ENCODE results near the gene ZNF837.

ZNF837 gene

GRCh38 chr19:58400316-58400915, 19.6 kb upstream of the ZNF837 start:
- DNase-seq (peak; percentile 2), ATAC-seq (no peak)
- H3K9me3 Mint-ChIP-seq, result no peaks in the 10 kb centered on the region
- no peak overlapping the region for H3K27ac Mint-ChIP-seq
- H3K4me1 Mint-ChIP-seq, result peaks cover 23% of the 10 kb centered on the region
- peaks cover 11% of the 10 kb centered on the region for H3K27me3 Mint-ChIP-seq
- H3K4me3 Mint-ChIP-seq, result no peak overlapping the region
- peaks cover 5% of the 10 kb centered on the region for H3K36me3 Mint-ChIP-seq (ENCODE audit: low read depth)

- DNase-seq, result no peak
- H3K4me3 Mint-ChIP-seq, result no peak overlapping the region
- peaks cover 11% of the 10 kb centered on the region for H3K27me3 Mint-ChIP-seq
- H3K4me1 Mint-ChIP-seq, result peaks cover 27% of the 10 kb centered on the region
- no peak for ATAC-seq
- H3K9me3 Mint-ChIP-seq, result no peaks in the 10 kb centered on the region
- peaks cover 8% of the 10 kb centered on the region for H3K36me3 Mint-ChIP-seq (ENCODE audit: low read depth)
- H3K27ac Mint-ChIP-seq, result no peak overlapping the region
Observed at GRCh38 chr19:58399903-58400302, 19.1 kb upstream of the ZNF837 start.

GRCh38 chr19:58398545-58398944, 17.7 kb upstream of the ZNF837 start:
- Mint-ChIP-seq H3K27ac (no peak overlapping the region), H3K4me3 (no peak overlapping the region), H3K27me3 (peaks cover 11% of the 10 kb centered on the region), H3K36me3 (ENCODE audit: low read depth) (peaks cover 22% of the 10 kb centered on the region), H3K9me3 (no peaks in the 10 kb centered on the region), H3K4me1 (peaks cover 31% of the 10 kb centered on the region)
- ATAC-seq (no peak), DNase-seq (no peak)

- Mint-ChIP-seq H3K27ac (no peak overlapping the region), H3K27me3 (peaks cover 11% of the 10 kb centered on the region), H3K4me1 (peaks cover 30% of the 10 kb centered on the region), H3K4me3 (no peak overlapping the region), H3K36me3 (ENCODE audit: low read depth) (peaks cover 27% of the 10 kb centered on the region), H3K9me3 (no peaks in the 10 kb centered on the region)
- DNase-seq (no peak), ATAC-seq (no peak)
Observed at GRCh38 chr19:58398087-58398486, 17.3 kb upstream of the ZNF837 start.

- Mint-ChIP-seq H3K36me3 (ENCODE audit: low read depth) (peaks cover 32% of the 10 kb centered on the region), H3K4me1 (peaks cover 28% of the 10 kb centered on the region), H3K27me3 (peaks cover 11% of the 10 kb centered on the region), H3K27ac (no peak overlapping the region), H3K4me3 (no peak overlapping the region), H3K9me3 (no peaks in the 10 kb centered on the region)
- ATAC-seq, result no peak
- DNase-seq, result no peak
Observed at GRCh38 chr19:58397533-58398037, 16.8 kb upstream of the ZNF837 start.

GRCh38 chr19:58396691-58397532, 16.1 kb upstream of the ZNF837 start:
- Mint-ChIP-seq H3K27me3 (peaks cover 11% of the 10 kb centered on the region), H3K9me3 (no peaks in the 10 kb centered on the region), H3K4me1 (peaks cover 31% of the 10 kb centered on the region), H3K36me3 (ENCODE audit: low read depth) (peaks cover 37% of the 10 kb centered on the region), H3K4me3 (no peak overlapping the region), H3K27ac (no peak overlapping the region)
- ATAC-seq (no peak), DNase-seq (no peak)

- peaks cover 29% of the 10 kb centered on the region for H3K4me1 Mint-ChIP-seq
- ATAC-seq (peak; percentile 1), DNase-seq (no peak)
- H3K9me3 Mint-ChIP-seq, result no peaks in the 10 kb centered on the region
- peaks cover 41% of the 10 kb centered on the region for H3K36me3 Mint-ChIP-seq (ENCODE audit: low read depth)
- peaks cover 9% of the 10 kb centered on the region for H3K27me3 Mint-ChIP-seq
- H3K4me3 Mint-ChIP-seq, result no peak overlapping the region
- H3K27ac Mint-ChIP-seq, result no peak overlapping the region
Observed at GRCh38 chr19:58395979-58396627, 15.3 kb upstream of the ZNF837 start.

GRCh38 chr19:58395220-58395978, 14.6 kb upstream of the ZNF837 start, which contains the start of gene RNF225:
Gene RNF225 (plus strand): TSS chr19:58395656. CDS start chr19:58396090, 434 bp downstream.
- Mint-ChIP-seq H3K36me3 (ENCODE audit: low read depth) (peaks cover 48% of the 10 kb centered on the region), H3K27ac (peak within 1 kb of the TSS; percentile 39), H3K4me1 (peaks cover 31% of the 10 kb centered on the region), H3K4me3 (no peak within 1 kb of the TSS), H3K9me3 (no peaks in the 10 kb centered on the region), H3K27me3 (peaks cover 9% of the 10 kb centered on the region)
- ATAC-seq (peak; percentile 44), DNase-seq (no peak)

- H3K36me3 Mint-ChIP-seq (ENCODE audit: low read depth), result peaks cover 50% of the 10 kb centered on the region
- no peak overlapping the region for H3K4me3 Mint-ChIP-seq
- no peak for ATAC-seq
- no peak for DNase-seq
- peaks cover 9% of the 10 kb centered on the region for H3K27me3 Mint-ChIP-seq
- no peaks in the 10 kb centered on the region for H3K9me3 Mint-ChIP-seq
- peaks cover 34% of the 10 kb centered on the region for H3K4me1 Mint-ChIP-seq
- peak overlapping the region; percentile 39 for H3K27ac Mint-ChIP-seq
Observed at GRCh38 chr19:58394821-58395219, 14.0 kb upstream of the ZNF837 start.

- Mint-ChIP-seq H3K4me1 (peaks cover 41% of the 10 kb centered on the region), H3K27ac (no peak overlapping the region), H3K36me3 (ENCODE audit: low read depth) (peaks cover 58% of the 10 kb centered on the region), H3K27me3 (peaks cover 9% of the 10 kb centered on the region), H3K9me3 (no peaks in the 10 kb centered on the region), H3K4me3 (no peak overlapping the region)
- no peak for DNase-seq
- no peak for ATAC-seq
Observed at GRCh38 chr19:58393725-58394033, 12.8 kb upstream of the ZNF837 start.

- Mint-ChIP-seq H3K4me1 (peaks cover 47% of the 10 kb centered on the region), H3K27me3 (peaks cover 9% of the 10 kb centered on the region), H3K36me3 (ENCODE audit: low read depth) (peaks cover 63% of the 10 kb centered on the region), H3K9me3 (no peaks in the 10 kb centered on the region), H3K4me3 (no peak overlapping the region), H3K27ac (no peak overlapping the region)
- ATAC-seq (no peak), DNase-seq (no peak)
Observed at GRCh38 chr19:58392945-58393724, 12.3 kb upstream of the ZNF837 start.

GRCh38 chr19:58388175-58388526, 7.3 kb upstream of the ZNF837 start:
- ATAC-seq (no peak), DNase-seq (no peak)
- H3K27ac Mint-ChIP-seq, result peak overlapping the region; percentile 99
- peak overlapping the region; percentile 98 for H3K4me3 Mint-ChIP-seq
- peaks cover 54% of the 10 kb centered on the region for H3K36me3 Mint-ChIP-seq (ENCODE audit: low read depth)
- H3K27me3 Mint-ChIP-seq, result no peaks in the 10 kb centered on the region
- H3K4me1 Mint-ChIP-seq, result peaks cover 55% of the 10 kb centered on the region
- no peaks in the 10 kb centered on the region for H3K9me3 Mint-ChIP-seq

- Mint-ChIP-seq H3K27me3 (no peaks in the 10 kb centered on the region), H3K27ac (peak overlapping the region; percentile 99), H3K4me3 (peak overlapping the region; percentile 98), H3K4me1 (peaks cover 57% of the 10 kb centered on the region), H3K36me3 (ENCODE audit: low read depth) (peaks cover 48% of the 10 kb centered on the region), H3K9me3 (no peaks in the 10 kb centered on the region)
- ATAC-seq (no peak), DNase-seq (no peak)
Observed at GRCh38 chr19:58387338-58388174, 6.7 kb upstream of the ZNF837 start.
